GM12874 (cell line): Measurements from ENCODE around the gene HECW1.

ENCODE experiments used
- CTCF ChIP-seq: IDR thresholded peaks from 2 replicates; pipeline ENCODE4 v1.5.1; 2011; ENCODE audit warnings: low read depth, mild to moderate bottlenecking, control low read depth, low read length, moderate library complexity; ENCODE audit not compliant: insufficient read depth

Gene HECW1

GRCh38 chr7:43351683-43352082 lies 239.2 kb downstream of the HECW1 start:
- no peak for TF ChIP-seq CTCF

GRCh38 chr7:43353902-43354301 lies 241.5 kb downstream of the HECW1 start:
- TF ChIP-seq CTCF, result no peak

GRCh38 chr7:43362652-43363034 lies 250.2 kb downstream of the HECW1 start:
- TF ChIP-seq CTCF, result no peak

GRCh38 chr7:43363035-43363791 lies 250.8 kb downstream of the HECW1 start:
- TF ChIP-seq CTCF, result no peak

GRCh38 chr7:43364391-43364790 lies 251.9 kb downstream of the HECW1 start:
- TF ChIP-seq CTCF, result no peak

GRCh38 chr7:43372676-43373355 lies 260.4 kb downstream of the HECW1 start:
- no peak for TF ChIP-seq CTCF

GRCh38 chr7:43377196-43377960 lies 264.9 kb downstream of the HECW1 start:
- no peak for TF ChIP-seq CTCF
